Vagina (tissue), 2 donors: ENCODE measurements around the gene LGR6.

Experiments
- CTCF ChIP-seq, 3 experiments: fragments of 450-650 bp in 2 of 3; fragments of 200-600 bp in 1 of 3; sonication (generic) in 1 of 3; IDR thresholded peaks; one replicate each; pipeline ENCODE4 v1.5.1; 2017 to 2019; ENCODE audit warnings: antibody characterized with exemption in 3 of 3, mild to moderate bottlenecking in 2 of 3, moderate library complexity in 2 of 3
- POLR2A ChIP-seq, 2 donors: fragments of 450-650 bp; IDR thresholded peaks; one replicate each; pipeline ENCODE4 v1.6.1; 2017; ENCODE audit warnings: antibody characterized with exemption in 2 of 2, mild to moderate bottlenecking in 2 of 2, moderate library complexity in 2 of 2
- POLR2AphosphoS5 ChIP-seq, 2 donors: sonication (generic); formaldehyde crosslinking; IDR thresholded peaks; one replicate each; pipeline ENCODE4 v1.9.0; 2017; ENCODE audit warnings: antibody characterized with exemption in 2 of 2, mild to moderate bottlenecking in 2 of 2, low read depth in 1 of 2; ENCODE audit not compliant: insufficient read depth in 1 of 2

- no peak for TF ChIP-seq CTCF (IDR thresholded peaks at IDR 0.05)
- no peak for TF ChIP-seq POLR2A (IDR thresholded peaks at IDR 0.05)
- TF ChIP-seq POLR2AphosphoS5 (IDR thresholded peaks at IDR 0.05; ENCODE audit: insufficient read depth in 1 of 2, low read depth in 1 of 2) = no peak
Measured at GRCh38 chr1:202250982-202251381, 57.4 kb downstream of the LGR6 start.
